ENCODE data around the gene SGPP2.

The SGPP2 gene

DNA sequence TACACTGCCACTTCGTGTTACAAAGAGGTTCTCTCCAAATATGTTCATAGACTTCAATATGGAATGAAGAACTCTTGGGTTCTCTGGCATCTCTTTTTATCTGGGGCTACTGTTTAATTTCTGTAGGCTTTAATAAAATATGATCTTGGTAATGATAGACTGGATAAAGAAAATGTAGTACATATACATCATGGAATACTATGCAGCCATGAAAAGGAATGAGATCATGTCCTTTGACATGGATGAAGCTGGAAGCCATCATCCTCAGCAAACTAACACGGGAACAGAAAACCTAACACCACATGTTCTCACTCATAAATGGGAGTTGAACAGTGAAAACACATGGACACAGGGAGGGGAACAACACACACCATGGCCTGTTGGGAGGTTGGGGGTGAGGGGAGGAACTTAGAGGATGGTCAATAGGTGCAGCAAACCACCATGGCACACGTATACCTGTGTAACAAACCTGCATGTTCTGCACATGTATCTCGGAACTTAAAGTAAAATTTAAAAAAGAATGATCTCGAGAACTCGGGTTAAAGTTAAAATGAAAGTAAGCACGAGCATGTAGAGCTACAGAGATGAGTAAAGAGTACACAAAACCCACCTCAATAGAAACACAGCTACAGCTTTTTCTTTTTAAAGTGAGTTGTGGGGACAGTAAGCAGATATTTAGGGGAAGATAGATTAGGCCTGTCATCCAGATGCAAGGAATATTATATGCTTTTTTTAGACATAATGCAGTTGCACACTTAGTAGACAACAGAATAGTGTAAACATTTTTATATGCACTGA lies 102.3 kb downstream of the SGPP2 start:
- DNase-seq, result no peak

DNA sequence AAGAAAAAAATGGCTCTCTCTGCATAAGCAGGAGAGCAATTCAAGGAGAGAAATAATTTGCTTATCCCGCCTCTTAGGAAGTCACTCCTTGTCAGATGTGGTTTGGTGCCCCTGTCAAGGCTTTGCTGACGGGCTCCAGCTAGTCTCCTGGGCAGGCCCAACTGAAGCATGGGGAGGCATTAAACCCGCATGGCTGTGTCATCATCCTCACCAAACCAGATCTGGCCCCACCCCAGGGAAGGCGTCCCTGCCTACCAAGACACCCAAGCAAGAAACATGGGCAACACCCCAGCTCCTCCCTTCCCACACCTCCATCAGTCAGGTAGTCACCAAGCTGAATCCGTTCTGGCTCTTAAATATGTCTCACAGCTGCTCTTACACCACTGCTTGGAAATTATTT lies 108.0 kb downstream of the SGPP2 start:
- no peak for DNase-seq

DNA sequence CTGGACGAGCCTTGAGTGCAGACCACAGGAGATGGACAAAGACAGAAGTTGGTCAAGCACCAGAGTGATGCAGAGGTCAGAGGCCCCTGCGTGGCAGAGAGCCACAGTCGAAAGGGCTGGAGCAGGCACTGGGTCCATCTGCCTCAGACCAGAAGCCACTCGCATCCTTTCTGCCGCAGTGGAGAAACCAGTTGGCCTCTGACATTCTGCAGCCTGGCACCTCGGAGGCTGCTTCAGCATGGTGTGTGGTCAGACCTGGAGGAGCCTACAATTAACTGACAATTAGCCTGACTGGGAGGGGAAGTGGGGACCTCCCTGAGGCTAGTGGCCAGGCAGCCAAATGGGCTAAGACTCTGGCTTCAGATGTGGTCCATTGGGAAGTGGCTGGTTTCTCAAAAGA lies 111.1 kb downstream of the SGPP2 start:
- DNase-seq, result no peak

DNA sequence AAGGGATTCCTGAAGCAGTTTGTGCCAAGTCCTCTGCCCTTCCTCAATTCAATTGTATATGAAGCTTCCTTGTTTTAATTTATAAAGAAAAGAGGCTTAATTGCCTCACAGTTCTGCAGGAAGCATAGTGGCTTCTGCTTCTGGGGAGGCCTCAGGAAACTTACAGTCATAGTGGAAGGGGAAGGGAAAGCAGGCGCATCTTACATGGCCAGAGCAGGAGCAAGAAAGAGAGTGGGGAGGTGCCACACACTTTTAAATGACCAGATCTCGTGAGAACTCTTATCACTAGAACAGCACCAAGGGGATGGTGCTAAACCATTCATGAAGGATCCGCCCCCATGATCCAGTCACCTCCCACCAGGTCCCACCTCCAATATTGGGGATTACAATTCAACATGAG lies 114.2 kb downstream of the SGPP2 start:
- no peak for DNase-seq

DNA sequence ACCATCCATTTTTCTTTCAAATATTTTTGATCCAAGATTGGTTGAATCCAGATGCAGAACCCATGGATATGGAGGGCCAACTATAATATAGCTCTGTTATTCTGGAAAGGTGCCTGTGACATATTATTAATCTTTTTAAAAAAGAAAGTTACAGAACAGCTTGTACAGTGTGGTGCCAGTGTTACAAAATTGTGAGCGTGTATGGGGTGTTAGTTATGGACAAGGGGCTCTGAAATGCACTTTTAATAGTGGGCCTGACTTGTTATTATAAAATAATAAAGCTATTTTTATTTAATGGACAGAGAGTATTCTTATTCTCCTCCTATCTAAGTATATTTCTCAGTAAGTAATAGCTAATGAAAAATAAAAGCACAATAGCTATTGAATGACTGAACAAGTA lies 120.3 kb downstream of the SGPP2 start:
- no peak for DNase-seq

DNA sequence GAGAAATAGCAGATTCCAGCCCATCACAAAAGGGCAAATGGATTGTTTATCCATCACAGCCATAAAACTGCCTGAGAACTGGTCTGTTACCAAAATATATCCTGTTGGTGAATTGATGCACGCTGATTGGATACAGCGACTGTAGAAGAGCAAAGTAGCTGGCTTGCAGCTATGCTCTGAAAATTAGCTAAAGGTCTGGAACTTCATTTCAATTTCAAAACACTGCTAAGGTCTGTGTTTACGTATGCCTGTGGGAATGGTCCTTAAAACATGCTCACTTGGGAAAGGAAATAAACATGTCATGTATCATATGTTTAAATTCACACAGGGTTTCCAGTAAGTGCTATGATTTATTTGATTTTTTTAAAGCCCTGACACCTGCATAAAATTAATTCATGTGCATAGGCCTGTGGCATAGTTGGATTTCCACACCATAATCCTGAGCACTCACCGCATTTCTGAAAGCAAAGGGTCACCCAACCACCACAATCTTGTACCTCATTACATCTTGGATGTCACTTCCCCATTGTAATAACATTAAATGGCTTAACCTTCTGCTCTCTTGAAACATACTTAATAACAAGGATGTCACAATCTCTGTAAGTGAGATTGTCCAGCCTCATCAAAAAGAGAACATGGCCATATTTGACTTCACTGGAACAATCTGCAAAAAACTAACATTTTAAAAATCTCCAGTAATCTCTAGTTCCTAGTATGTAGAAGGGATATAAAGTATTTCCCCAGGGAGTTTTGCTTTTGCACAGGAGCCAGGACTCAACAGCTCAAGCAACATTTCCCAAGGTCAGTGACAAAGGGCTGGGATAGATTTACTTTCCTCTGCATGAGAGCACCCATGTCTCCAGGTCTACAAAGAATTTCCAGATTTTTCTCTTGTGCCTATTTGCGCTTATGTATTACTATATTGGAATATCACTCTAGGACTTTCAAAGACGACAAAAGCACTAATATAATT lies 121.8 kb downstream of the SGPP2 start:
- DNase-seq, result no peak

DNA sequence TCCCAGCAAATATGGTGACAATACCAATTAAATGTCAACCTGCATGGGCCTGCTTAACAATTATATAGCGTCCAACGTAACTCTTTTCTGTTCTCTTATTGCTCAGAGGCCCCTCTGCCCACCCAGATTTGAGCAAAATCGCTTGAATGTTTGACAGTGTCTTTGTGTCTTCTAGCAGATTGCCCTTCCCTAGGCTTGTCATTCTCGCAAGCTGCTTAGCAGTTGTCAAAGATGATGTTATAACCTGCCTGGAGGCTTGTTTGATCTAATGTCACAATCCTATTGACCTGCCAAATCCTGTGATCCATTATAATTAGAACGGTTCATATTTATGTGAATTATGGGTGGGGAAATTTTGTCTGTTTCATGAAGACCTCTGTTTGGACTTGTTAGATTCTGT lies 122.7 kb downstream of the SGPP2 start:
- no peak for DNase-seq

DNA sequence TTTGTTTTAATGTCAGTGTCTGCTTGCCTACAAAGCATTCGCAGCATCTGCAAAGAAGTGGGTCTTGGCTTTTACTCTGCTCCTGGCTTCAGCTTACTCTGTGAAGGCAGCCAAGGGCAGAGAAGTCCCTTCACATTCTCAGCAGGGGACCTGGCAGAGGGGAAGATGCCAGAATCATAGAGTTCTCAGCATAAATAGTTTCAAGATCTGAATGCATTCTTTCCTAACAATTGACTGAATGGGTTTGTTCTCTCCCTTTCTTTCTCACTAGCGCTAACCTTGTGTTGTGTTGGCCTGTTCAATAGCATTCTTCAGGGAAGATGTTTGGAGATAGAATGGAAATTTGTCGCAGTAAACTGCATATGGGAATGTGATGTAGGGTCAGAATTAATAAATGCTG lies 124.6 kb downstream of the SGPP2 start:
- DNase-seq, result no peak

DNA sequence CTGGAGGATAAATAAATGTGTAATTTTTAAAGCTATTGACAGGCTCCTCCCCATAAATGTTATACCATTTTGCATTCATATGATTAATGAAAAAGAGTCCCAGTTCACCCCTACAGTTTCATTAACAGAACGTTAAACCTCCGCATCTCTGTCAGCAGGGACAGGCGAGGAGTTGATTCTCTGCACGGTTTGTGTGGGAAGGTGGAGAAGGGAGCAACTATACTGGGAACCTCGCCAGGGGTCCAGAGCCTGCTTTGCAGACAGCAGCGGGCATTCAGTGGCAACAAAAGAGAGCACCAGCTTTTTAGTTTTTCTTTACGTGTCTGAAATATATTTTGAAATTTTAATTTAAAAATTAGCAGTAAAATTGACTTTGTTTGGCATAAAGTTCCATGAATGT lies 130.2 kb downstream of the SGPP2 start:
- no peak for DNase-seq

DNA sequence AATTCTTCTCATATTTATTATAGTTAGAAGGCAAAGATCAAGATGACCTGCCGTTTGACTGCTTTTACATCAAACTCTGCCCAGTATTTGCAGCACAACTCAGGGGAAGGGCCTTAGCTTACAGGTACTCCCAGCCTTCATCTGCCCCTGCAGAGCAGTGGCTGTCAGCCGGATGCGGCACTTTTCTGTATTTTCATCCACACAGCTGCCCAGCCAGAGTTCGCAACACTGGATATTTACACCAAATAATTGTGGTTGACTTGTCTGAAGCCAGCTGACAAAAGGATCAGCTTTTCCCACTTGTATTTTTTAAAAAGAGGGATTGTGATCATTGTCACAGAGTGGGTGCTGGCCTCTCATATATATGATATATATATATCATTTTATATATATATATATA lies 136.8 kb downstream of the SGPP2 start:
- no peak for DNase-seq

DNA sequence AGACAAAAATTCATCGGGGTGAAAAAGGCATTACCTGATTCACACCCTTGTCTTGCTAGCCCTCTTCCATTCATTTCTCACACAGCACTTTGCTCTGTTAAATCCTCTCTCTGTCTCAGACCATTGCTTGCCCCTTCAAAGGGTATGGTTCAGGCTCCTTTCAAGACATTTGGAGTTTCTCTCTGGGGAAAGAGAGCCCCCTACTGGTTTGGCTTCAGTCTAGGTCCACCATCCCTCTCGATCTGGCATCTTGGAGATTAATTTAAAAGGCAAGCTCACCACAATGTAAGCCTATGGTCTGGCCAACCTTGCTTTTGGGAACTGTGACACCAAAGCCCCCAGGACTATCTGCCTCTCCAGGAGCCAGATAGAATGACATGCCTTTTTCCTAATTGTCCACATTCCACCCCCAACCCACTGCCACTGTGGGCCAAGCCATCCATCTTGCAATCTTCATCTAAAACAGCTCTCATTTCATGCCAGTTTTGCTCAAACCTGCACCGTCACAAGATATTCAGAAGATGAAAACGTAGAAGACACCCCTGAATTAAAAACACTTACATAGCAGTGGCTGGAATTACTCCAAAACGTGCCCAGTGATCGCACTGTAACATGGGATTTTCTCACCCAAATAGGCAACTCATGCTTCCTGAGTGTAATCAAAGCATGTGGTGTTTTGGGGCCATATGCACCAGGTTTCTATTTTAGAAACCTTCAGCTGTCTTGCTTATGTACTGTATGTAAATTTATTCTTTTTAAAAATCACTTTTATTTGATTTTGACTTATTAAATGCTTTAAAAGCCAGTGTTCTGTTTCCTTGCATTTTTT lies 137.7 kb downstream of the SGPP2 start:
- peak; percentile 3 for DNase-seq

DNA sequence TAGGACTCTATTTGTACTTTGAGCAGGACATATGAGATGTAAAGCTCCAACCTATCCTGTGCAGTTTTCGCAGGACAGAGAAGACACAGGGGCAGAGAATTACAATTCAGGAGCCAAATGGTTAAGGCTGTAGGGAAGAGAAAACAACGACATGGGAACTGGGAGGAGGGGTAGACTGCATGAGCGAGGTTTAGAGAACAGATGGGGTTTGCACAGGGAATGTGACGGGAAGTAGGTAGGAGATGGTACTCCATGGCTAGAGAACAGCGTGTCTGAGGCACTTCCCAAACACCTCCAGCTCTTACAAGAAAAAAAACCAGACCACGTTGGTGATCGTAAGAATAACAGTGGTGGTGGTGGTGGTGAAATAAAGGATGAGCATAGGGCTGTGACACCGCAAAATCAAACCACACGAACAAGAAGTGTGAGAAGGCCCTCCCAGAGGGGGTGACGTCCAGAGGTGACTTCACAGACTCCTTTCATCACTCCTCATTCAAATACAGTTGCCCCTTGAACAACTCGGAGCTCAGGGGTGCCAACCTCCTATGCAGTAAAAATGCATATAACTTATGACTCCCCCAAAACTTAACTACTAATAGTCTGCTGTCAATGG lies 138.9 kb downstream of the SGPP2 start:
- no peak for DNase-seq

DNA sequence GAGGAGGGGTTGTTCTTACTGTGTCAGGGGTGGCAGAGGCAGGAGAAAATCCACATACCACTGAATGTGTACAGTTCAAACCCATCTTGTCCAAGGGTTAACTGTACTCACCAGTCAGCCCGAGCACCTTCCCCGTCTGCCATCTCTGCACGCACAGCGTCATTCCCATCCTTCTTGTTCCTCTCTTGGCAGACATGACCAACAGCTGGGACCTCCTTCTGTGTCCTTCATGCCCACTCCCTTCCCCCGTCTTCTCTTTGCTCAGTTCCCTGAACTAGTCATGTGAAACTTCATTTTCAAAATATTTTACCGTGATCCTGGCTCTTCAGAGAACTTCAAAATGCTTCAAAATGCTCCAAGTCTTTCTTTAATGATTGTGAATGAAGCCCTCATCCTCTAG lies 139.6 kb downstream of the SGPP2 start:
- no peak for DNase-seq

DNA sequence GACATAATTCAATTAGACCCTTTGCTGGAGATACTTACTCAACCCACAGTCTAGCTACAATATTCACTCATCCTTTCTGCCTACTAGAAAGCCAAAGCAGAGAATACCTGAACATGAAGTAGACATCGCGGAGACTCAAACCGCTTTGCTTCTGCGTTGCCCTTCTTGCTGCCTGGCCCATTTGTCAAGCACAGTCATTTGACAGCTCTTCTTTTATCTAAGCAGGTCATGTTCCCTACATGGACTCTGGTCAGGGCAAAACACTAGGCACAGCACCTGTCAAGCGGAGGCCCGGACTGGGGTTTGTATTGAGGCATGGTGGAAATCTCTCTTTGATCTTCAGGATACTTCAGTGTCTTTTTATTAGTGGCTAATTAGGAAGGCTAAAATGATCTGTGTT lies 141.9 kb downstream of the SGPP2 start:
- no peak for DNase-seq

DNA sequence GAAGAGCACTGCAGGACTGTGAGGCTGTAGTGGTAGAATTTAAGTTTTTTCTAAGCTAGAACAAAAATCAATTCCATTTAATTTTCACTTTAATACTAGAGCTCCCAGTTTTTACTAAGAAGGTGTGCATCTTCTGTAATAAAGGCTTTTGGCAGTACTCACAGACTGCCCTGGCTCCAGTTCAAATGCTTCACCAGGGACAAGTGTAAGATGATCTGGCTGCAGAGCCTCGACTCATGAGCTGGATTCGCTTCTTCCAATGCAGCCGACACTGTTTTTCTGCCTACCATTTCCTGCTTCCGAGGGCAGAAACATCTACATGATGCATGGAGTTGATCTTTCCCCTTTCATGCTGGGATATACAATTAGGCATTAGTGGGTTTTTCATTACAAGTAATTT lies 144.5 kb downstream of the SGPP2 start:
- DNase-seq, result no peak

DNA sequence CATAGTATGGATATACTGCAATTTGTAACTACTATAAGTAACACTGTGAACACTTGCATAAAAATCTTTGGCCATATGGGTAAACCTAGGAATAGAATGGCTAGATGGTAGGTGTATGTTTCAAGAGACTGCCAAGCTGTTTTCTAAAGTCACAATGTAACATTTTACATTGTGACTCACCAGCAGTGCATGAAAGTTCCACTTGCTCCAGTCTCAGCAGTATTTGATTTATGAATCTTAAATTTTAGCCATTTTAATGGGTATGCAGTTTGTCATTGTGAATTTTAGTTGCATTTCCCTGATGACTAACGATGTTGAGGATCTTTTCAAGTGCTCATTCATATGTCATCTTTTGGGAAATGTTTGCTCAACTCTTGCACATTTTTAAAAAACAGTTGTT lies 145.5 kb downstream of the SGPP2 start:
- DNase-seq, result no peak

DNA sequence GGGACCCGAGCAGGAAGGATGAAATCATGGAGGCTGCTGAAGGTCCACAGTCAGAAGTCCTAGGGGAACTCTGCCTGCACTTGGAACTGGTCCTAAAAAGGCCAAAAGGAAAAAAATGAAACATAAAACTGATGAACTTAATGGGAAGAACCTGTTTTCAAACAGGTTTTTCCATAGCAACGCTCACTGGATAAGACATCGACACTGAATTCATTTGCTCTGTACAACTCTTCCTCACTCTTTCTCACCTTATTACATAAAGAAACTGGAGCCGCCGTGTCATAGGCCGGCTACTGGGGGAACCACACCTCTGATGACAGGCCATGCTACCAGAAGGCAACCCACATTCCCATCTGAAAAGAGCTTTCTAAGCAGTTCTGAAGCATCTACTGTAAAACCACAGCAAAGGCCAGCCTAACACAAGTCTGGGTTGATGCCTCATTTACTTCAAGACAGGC lies 147.9 kb downstream of the SGPP2 start:
- DNase-seq, result no peak

DNA sequence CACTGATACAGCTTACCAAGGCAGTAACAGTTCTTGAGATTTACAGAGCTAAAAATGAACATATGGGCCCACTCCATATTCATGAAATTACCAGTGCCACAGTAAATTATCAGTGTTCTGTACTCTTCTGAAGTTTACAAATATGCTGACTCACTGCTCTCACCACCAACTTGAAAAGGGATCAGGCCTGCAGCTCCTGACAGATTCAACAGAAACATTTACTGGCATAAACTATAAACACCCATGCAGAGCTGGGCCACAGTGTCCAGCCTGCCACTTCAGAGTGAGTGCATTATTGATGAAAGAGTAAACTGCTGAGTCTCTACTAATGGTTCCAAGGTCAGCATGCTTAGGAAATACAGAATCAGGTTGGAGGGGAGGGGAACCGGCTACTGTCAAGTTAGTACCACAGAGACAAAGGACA lies 148.4 kb downstream of the SGPP2 start:
- DNase-seq, result no peak

DNA sequence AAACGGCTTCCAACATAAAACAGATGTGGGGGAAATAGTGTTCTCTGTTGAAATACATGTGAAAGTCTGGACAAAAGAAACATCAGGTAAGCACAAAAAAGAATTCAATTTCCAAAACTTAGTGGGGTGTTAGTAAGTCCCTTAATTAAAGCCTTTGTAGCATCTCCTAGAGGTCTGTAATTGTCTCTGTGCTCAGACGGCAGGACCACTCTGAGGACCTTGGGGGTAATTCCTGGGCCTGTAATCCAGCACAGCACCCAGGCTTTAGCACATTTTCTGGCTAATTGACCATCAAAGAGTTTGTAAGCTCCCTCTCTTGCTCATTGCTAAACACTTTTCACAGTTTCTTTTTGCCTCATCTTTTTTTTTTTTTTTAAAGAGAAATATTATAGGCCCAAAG lies 151.3 kb downstream of the SGPP2 start:
- DNase-seq, result no peak

DNA sequence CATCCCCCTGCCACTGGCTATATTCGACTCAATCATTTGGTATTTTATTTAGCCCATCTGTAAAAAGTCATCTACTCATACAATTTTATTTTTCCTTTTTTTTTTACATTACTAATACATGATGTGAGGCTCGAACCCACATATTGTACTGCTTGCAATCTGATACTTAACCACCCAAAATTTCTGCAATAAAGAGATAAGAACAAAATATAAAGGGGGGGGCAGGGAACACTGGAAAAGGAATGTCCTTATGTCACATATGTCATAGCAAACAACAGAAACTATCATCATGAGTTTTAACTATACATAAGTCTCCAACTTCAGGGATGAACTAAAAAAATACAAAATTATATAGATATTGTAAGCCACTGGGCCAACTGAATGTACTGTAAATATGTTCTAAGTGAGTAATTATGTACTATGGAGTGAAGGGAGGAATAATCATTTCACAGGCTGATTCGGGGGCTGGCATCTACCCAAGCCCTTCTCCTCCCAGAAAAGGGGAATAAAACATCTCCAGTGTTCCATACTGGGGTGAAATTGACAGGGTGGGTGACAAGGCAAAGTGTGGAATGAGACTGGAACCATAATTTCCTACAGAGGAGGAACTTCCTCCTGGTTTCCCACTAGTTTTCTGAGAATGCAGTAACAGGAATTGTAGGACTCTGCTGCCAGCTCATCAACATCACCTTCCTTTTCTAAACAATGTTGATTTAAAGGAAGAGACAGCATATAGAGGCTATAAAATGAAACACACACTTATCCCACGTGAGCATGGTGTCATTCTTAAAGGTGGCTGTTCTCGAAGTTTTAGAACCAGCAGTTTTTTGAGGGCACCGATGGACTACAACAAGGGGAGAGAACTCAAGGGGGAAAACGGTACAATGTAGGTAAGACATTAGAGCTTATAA lies 152.1 kb downstream of the SGPP2 start:
- DNase-seq, result no peak

DNA sequence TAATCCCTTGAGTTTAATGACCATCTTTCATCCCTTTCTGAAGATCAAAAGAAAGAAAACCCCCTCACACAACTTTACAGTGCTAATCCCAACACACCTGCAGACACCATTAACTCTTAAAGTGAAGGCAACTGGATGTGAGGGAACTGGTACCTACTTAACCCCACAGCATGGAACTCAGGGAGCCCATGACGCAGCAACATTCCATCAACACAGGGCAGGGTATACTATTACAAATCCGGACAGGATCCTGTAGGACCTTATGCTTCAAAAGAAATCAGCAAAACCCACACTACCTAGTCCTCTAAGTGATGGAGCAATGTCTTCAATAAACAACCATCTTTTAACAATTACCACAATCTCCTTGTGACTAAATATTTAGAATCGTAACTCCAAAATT lies 153.0 kb downstream of the SGPP2 start:
- DNase-seq, result no peak

DNA sequence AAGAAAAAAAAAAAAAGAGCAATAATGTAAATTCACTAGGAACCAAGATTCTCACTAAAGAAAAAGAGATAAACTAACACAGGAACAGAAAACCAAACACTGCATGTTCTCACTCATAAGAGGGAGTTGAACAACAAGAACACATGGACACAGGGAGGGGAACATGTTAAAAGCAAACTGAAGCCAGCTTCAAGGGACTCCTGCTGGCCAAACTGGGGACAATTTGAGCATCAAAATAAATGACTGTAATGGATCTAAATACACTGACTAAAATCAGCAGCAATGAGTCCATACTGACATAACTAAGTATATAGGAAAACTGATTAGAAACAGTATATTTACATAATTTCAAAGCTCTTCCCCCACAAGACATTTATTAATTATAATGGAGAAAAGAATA lies 158.6 kb downstream of the SGPP2 start:
- no peak for DNase-seq
